SK-N-MC (cell line): ENCODE data around the gene SIDT1.

Source experiments
- EZH2 ChIP-seq: fragments of 200-600 bp; sonication (generic); IDR thresholded peaks from one replicate; pipeline ENCODE4 v1.6.1; 2017; ENCODE audit warnings: antibody characterized with exemption
- FOXP2 ChIP-seq: optimal IDR thresholded peaks from 2 replicates; pipeline ENCODE3; 2011; ENCODE audit warnings: mild to moderate bottlenecking, moderate library complexity; ENCODE audit not compliant: insufficient read depth; ENCODE audit errors: extremely low read length, control extremely low read depth
- POLR2AphosphoS5 ChIP-seq: IDR thresholded peaks from 2 replicates; pipeline ENCODE4 v1.6.1; 2012; ENCODE audit warnings: mild to moderate bottlenecking, low read depth, low read length, borderline replicate concordance

DNA sequence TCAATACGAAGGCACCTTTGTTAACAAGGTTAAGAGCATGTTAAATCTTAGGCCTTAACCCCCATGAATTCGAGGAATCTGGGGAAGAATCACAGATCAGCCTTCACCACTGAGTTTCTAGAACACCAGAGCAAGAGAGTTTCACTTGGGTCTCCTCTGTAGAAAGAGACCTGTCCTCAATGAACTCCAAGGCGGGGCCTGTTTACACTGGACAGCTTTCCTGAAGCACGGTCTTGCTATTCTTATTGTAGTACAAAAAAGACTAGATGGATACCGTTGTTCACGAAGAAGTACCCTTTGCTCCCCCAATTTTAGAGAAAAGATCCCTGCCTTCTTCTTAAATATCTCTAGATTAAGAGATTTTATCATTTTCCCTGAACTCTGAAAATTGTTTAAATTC is 99.2 kb downstream of the SIDT1 start:
- TF ChIP-seq EZH2 (no peak), FOXP2 (no peak), POLR2AphosphoS5 (no peak)
